Adrenal gland (tissue), 5 donors: ENCODE results near the gene P2RY8.
"Not testable (repeated sequence)": the region's sequence is repeated elsewhere in the genome, so short reads cannot be mapped to it uniquely, and the experiment has no call there.

Source experiments
- CTCF ChIP-seq, 6 experiments: fragments of 450-650 bp in 4 of 6; fragments of 200-600 bp in 2 of 6; sonication (generic) in 1 of 6; IDR thresholded peaks; 1 replicate in 5 of 6; 2 replicates in 1 of 6; pipeline versions ENCODE4 v1.5.1 to v1.8.0; 2016 to 2021; ENCODE audit warnings: antibody characterized with exemption in 6 of 6, mild to moderate bottlenecking in 2 of 6, moderate library complexity in 1 of 6
- POLR2A ChIP-seq, 2 donors: fragments of 450-650 bp; IDR thresholded peaks; one replicate each; pipeline ENCODE4 v1.6.1; 2017; ENCODE audit warnings: antibody characterized with exemption in 2 of 2, mild to moderate bottlenecking in 2 of 2, moderate library complexity in 1 of 2
- donor health status: DM: no; HTN: no; CAD: no.

- TF ChIP-seq CTCF, POLR2A (IDR thresholded peaks at IDR 0.05): not testable (repeated sequence)
Measured at GRCh38 chrX:1426321-1426720, 110.7 kb downstream of the P2RY8 start.
